ENCODE data around the gene MMP25. TPM values are rescaled to one million over a fixed set of nuclear protein-coding genes. Genes with fewer than 3 reads are reported as not detected.
"Not testable (repeated sequence)": the region's sequence is repeated elsewhere in the genome, so short reads cannot be mapped to it uniquely, and the experiment has no call there.

MMP25 gene
- total RNA-seq, 4 donors from 2014 or later: 1.4 to 3.3 (median 2.4) TPM; not detected in 1

DNA sequence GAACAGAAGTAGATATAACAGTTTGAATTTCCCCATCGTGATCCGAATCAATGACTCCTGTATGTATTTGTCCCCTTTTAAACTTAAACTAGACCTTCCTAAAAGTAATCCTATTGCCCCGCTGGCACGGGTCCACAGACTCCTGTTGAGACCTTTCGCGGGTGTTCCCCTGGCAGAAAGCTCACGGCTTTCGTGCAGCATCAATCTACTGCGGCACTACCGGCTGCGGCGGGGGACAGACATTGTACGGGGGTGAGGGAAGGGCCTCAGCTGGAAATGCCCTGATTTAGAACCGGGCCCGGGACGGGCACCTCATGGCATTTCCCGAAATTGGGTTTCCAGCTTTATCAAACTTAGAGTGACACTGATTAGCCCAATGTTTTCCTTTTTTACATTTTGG lies 33.7 kb downstream of the MMP25 start:
- H3K27ac ChIP-seq: no peak overlapping the region
- peaks cover 0 to 4% (median 0%) of the 10 kb centered on the region in 4 donors for H3K9me3 ChIP-seq
- no peak for DNase-seq
- TF ChIP-seq POLR2A (IDR thresholded peaks at IDR 0.05): no peak
- TF ChIP-seq, protein P1, sequence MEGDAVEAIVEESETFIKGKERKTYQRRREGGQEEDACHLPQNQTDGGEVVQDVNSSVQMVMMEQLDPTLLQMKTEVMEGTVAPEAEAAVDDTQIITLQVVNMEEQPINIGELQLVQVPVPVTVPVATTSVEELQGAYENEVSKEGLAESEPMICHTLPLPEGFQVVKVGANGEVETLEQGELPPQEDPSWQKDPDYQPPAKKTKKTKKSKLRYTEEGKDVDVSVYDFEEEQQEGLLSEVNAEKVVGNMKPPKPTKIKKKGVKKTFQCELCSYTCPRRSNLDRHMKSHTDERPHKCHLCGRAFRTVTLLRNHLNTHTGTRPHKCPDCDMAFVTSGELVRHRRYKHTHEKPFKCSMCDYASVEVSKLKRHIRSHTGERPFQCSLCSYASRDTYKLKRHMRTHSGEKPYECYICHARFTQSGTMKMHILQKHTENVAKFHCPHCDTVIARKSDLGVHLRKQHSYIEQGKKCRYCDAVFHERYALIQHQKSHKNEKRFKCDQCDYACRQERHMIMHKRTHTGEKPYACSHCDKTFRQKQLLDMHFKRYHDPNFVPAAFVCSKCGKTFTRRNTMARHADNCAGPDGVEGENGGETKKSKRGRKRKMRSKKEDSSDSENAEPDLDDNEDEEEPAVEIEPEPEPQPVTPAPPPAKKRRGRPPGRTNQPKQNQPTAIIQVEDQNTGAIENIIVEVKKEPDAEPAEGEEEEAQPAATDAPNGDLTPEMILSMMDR (IDR thresholded peaks at IDR 0.05): no peak
- no peak overlapping the region for H3K4me3 ChIP-seq
- H3K36me3 ChIP-seq: no peaks in the 10 kb centered on the region
- H3K27me3 ChIP-seq: no peaks in the 10 kb centered on the region
- peaks cover 0 to 28% (median 19%) of the 10 kb centered on the region in 4 donors for H3K4me1 ChIP-seq

DNA sequence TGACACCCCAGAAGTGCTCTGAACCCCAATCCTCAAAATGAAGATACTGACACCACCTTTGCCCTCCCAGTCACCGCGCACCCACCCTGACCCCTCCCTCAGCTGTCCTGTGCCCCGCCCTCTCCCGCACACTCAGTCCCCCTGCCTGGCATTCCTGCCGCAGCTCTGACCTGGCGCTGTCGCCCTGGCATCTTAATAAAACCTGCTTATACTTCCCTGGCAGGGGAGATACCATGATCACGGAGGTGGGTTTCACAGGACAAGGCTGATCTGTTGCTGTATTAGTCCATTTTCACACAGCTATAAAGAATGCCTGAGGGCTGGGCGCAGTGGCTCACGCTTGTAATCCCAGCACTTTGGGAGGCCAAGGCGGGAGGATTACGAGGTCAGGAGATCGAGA lies 35.6 kb downstream of the MMP25 start:
- DNase-seq, H3K27ac ChIP-seq, H3K4me3 ChIP-seq, H3K36me3 ChIP-seq, H3K9me3 ChIP-seq, H3K27me3 ChIP-seq: not testable (repeated sequence)
- H3K4me1 ChIP-seq: peaks cover 3 to 13% (median 5%) of the 10 kb centered on the region in 4 donors

DNA sequence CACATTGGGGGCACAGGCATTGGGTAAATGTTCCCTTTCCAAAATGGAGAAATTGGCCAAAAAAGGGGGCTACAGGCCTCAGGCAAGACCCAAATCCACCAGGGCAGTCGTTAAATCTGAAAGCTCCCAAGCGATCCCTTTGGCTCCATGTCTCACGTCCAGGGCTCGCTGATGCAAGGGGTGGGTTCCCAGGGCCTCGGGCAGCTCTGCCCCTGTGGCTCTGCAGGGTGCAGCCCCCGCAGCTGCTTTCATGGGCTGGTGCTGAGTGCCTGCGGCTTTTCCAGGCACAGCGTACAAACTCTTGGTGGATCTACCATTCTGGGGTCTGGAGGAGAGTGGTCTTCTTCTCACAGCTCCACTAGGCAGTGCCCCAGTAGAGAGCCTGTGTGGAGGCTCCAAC lies 37.0 kb downstream of the MMP25 start:
- H3K4me1 ChIP-seq: peaks cover 0 to 16% (median 2%) of the 10 kb centered on the region in 4 donors
- not testable (repeated sequence) for H3K4me3 ChIP-seq, H3K36me3 ChIP-seq, H3K27me3 ChIP-seq, DNase-seq, H3K9me3 ChIP-seq, H3K27ac ChIP-seq

DNA sequence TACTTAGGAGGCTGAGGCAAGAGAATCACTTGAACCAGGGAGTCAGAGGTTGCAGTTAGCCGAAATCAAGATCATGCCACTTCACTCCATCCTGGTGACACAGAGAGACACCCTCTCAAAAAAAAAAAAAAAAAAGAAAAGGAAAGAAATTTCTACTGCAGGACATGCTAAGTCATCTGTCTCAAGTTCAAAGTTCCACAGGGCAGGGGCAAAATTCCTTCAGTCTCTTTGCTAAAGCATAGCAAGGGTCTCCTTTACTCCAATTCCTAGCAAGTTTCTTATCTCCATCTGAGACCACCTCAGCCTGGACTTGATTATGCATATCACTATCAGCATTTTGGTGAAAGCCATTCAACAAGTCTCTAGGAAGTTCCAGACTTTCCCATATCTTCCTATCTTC lies 38.1 kb downstream of the MMP25 start:
- no peak overlapping the region for H3K27ac ChIP-seq
- DNase-seq: no peak

DNA sequence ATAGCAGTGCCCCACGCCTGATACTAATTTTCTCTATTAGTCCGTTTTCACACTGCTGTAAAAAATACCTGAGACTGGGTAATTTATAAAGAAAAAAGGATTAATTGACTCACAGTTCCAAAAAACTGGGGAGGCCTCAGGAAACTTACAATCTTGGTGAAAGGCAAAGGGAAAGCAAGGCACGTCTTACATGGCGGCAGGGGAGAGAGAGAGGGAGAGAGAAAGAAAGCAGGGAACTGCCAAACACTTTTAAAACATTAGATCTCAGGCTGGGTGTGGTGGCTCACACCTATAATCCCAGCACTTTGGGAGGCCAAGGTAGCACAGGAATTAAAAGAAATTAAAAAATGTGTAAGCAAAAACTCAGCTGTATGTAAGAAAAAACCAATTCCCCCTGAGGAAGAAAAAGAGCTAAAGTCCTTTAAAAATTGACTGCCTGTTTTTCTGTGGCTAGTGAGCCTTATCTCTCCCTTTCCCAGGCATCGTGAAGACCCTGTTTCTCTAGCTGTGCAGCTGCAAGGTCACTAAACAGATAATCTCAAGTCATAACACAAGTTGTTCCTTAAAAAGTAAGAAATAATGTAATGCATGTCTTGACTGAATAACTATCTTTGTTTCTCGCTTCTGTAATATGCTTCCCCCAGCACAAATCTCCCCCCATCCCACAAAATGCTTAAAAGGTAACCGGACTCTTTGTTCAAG lies 38.8 kb downstream of the MMP25 start:
- H3K27ac ChIP-seq: no peak overlapping the region
- no peaks in the 10 kb centered on the region for H3K36me3 ChIP-seq
- H3K4me1 ChIP-seq: peaks cover 0 to 16% (median 2%) of the 10 kb centered on the region in 4 donors
- H3K4me3 ChIP-seq: no peak overlapping the region
- no peaks in the 10 kb centered on the region for H3K9me3 ChIP-seq
- no peaks in the 10 kb centered on the region for H3K27me3 ChIP-seq
- no peak for DNase-seq
- TF ChIP-seq POLR2A (IDR thresholded peaks at IDR 0.05): no peak
- TF ChIP-seq, protein P1 (IDR thresholded peaks at IDR 0.05): no peak

More for the DNA sequence above, 38.1 kb downstream of the MMP25 start:
- TF ChIP-seq POLR2A (IDR thresholded peaks at IDR 0.05): no peak
- TF ChIP-seq, protein P1 (IDR thresholded peaks at IDR 0.05): no peak
- peaks cover 0 to 16% (median 2%) of the 10 kb centered on the region in 4 donors for H3K4me1 ChIP-seq
- no peaks in the 10 kb centered on the region for H3K9me3 ChIP-seq
- no peaks in the 10 kb centered on the region for H3K36me3 ChIP-seq
- no peaks in the 10 kb centered on the region for H3K27me3 ChIP-seq
- H3K4me3 ChIP-seq: no peak overlapping the region

DNA sequence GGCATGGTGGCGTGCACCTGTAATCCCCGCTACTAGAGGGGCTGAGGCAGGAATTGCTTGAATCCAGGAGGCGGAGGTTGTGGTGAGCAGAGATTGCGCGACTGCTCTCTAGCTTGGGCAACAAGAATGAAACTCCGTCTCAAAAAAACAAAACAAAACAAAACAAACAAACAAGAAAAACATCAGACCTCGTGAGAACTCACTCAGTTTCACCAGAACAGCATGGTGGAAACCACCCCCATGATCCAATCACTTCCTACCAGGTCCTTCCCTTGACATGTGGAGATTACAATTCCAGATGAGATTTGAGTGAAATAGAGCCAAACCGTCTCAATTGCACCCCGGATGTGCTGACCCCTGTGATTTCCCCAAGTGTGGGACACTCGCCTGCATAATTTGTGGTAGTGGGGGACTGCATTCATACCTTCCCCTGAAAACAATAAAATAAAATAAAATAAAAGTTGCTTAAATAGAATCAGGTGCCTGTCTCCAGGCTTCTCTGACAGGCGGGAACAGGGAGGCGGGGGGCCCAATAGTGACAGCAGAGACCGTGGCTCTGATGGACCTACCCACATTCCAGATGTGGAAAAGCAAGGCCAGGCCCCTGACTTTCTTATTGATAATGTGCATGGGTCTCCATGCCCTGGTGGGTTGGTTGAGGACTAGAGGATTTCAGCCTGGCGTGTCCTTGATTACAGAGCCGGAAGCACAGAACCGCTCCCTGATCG lies 39.7 kb downstream of the MMP25 start:
- Histone ChIP-seq H3K36me3 (no peaks in the 10 kb centered on the region), H3K27me3 (no peaks in the 10 kb centered on the region), H3K9me3 (no peaks in the 10 kb centered on the region), H3K4me3 (peak overlapping the region in 2 of 4 donors; percentile 33 to 44), H3K27ac (peak overlapping the region in 2 of 4 donors; percentile 57 to 60), H3K4me1 (peaks cover 0 to 16% (median 2%) of the 10 kb centered on the region in 4 donors)
- no peak for DNase-seq
- TF ChIP-seq, protein P1 (IDR thresholded peaks at IDR 0.05): no peak
- no peak for TF ChIP-seq POLR2A (IDR thresholded peaks at IDR 0.05)

Data from Peyer's patch (tissue), 4 donors.